Panc1 (cell line): ENCODE measurements around the gene CYTH3. TPM values are rescaled to one million over a fixed set of nuclear protein-coding genes. Genes with fewer than 3 reads are reported as not detected.

Experiments used
- ATAC-seq: fragments of 200-7000 bp; cut with Tn5 transposase; 2 replicates; pipeline ENCODE4 v1.9.1; 2020; ENCODE audit warnings: mild to moderate bottlenecking, moderate library complexity
- BruUV-seq: library from RNA; stranded (reverse); fragments of 400-500 nt; replicated peaks from 2 replicates; lab custom pipeline; 2021; lab: Mats Ljungman, UMichigan
- CTCF ChIA-PET: fragments of 300-600 bp; sonication (Branson Sonifier 250); formaldehyde crosslinking; loops from one replicate; lab custom pipeline; 2022; ENCODE audit warnings: antibody characterized with exemption; lab: Charles Lee
- POLR2A ChIA-PET: fragments of 300-600 bp; sonication (Branson Sonifier 250); formaldehyde crosslinking; loops from one replicate; lab custom pipeline; 2022; ENCODE audit warnings: antibody characterized with exemption; lab: Charles Lee
- DNase-seq: peaks from one replicate; pipeline ENCODE4 v3.0.0-alpha.2; 2010; ENCODE audit warnings: low read depth, low spot score
- H3K27ac ChIP-seq: 2 replicates; pipeline ENCODE4 v1.5.1; 2011; ENCODE audit warnings: mild to moderate bottlenecking, low read length, inconsistent platforms
- H3K27me3 ChIP-seq: fragments of 200-500 bp; sonication (Bioruptor generic); 2 replicates; pipeline ENCODE4 v1.6.0; 2014; ENCODE audit warnings: low read length, inconsistent platforms; ENCODE audit not compliant: control insufficient read depth, insufficient read depth
- H3K36me3 ChIP-seq: fragments of 200-500 bp; sonication (Bioruptor generic); 2 replicates; pipeline ENCODE4 v1.5.1; 2014; ENCODE audit warnings: inconsistent platforms, mild to moderate bottlenecking, low read length, moderate library complexity; ENCODE audit not compliant: control insufficient read depth, insufficient read depth
- H3K4me1 ChIP-seq: 2 replicates; pipeline ENCODE4 v1.5.1; 2011; ENCODE audit warnings: inconsistent platforms, mild to moderate bottlenecking, low read length, moderate library complexity; ENCODE audit not compliant: control insufficient read depth, insufficient read depth
- H3K4me3 ChIP-seq, 2 experiments: 2 replicates each; pipeline ENCODE4 v1.5.1; 2011 to 2012; ENCODE audit warnings: low read depth in 2 of 2, low read length in 2 of 2, mild to moderate bottlenecking in 2 of 2, inconsistent platforms in 1 of 2, moderate library complexity in 1 of 2
- H3K9me3 ChIP-seq: fragments of 200-500 bp; sonication (Bioruptor generic); 2 replicates; pipeline ENCODE4 v1.5.1; 2014; ENCODE audit warnings: low read depth, mild to moderate bottlenecking, inconsistent platforms, low read length, moderate library complexity; ENCODE audit not compliant: control insufficient read depth, insufficient read depth
- CTCF ChIP-seq: fragments of 450-650 bp; IDR thresholded peaks from 2 replicates; pipeline ENCODE4 v1.5.1; 2017; ENCODE audit warnings: mild to moderate bottlenecking
- POLR2AphosphoS5 ChIP-seq: IDR thresholded peaks from 2 replicates; pipeline ENCODE4 v1.6.1; 2012; ENCODE audit warnings: mild to moderate bottlenecking, low read depth, low read length, moderate library complexity
- REST ChIP-seq, 2 experiments: IDR thresholded peaks; 2 replicates each; pipeline ENCODE4 v1.6.1; 2011 to 2012; ENCODE audit warnings: low read depth in 2 of 2, control low read depth in 1 of 2, low read length in 1 of 2, mild to moderate bottlenecking in 1 of 2, moderate library complexity in 1 of 2; ENCODE audit not compliant: insufficient read depth in 1 of 2
- SIN3A ChIP-seq: IDR thresholded peaks from 2 replicates; pipeline ENCODE4 v1.6.1; 2012; ENCODE audit warnings: low read depth, mild to moderate bottlenecking, low read length, moderate library complexity, borderline replicate concordance; ENCODE audit not compliant: insufficient read depth
- TCF7L2 ChIP-seq: IDR thresholded peaks from 2 replicates; pipeline ENCODE4 v1.6.1; 2011; ENCODE audit warnings: mild to moderate bottlenecking, low read depth, low read length, inconsistent platforms
- in situ Hi-C: cut with HindIII; loops from 2 replicates; pipeline ENCODE4 v1.10.0; 2016; ENCODE audit warnings: low sequenced_read_pairs, low pct_unique_long_range_greater_than_20kb
- intact Hi-C: fragments of 100-400 bp; cut with micrococcal nuclease; formaldehyde crosslinking; loops from one replicate; pipeline ENCODE4 v1.10.0; 2022; ENCODE audit not compliant: unreplicated experiment
- total RNA-seq: library from RNA; stranded (reverse); gene quantifications from one replicate; pipeline ENCODE4 v1.2.1, GENCODE V29; 2021; ENCODE audit not compliant: unreplicated experiment

Gene CYTH3
- total RNA-seq, 1 experiment from 2014 or later = 35.5 TPM

GRCh38 chr7:6179620-6180343, 92.6 kb downstream of the CYTH3 start:
- Histone ChIP-seq H3K27ac (no peak overlapping the region), H3K4me3 (no peak overlapping the region), H3K9me3 (no peaks in the 10 kb centered on the region), H3K27me3 (no peaks in the 10 kb centered on the region), H3K36me3 (no peaks in the 10 kb centered on the region; the same call in 1 of the 2 replicates), H3K4me1 (no peaks in the 10 kb centered on the region; the same call in 1 of the 2 replicates)
- DNase-seq = no peak
- ChIA-PET CTCF (no interaction called here), POLR2A (no interaction called here)
- no peak for ATAC-seq
- intact Hi-C loops (no loop called here), in situ Hi-C loops (no loop called here)
- no peak for TF ChIP-seq CTCF
- TF ChIP-seq REST (IDR thresholded peaks at IDR 0.05; ENCODE audit: insufficient read depth in 1 of 2, low read depth in 2 of 2, low read length in 1 of 2) = no peak
- no peak for TF ChIP-seq POLR2AphosphoS5
- TF ChIP-seq TCF7L2 = no peak
- TF ChIP-seq SIN3A = no peak
- BruUV-seq = no TSS peak

- intact Hi-C loops (no loop called here), in situ Hi-C loops (no loop called here)
- no peak for DNase-seq
- Histone ChIP-seq H3K4me3 (no peak overlapping the region), H3K9me3 (no peaks in the 10 kb centered on the region), H3K27ac (no peak overlapping the region), H3K27me3 (no peaks in the 10 kb centered on the region), H3K4me1 (no peaks in the 10 kb centered on the region; the same call in 1 of the 2 replicates), H3K36me3 (no peaks in the 10 kb centered on the region; the same call in 1 of the 2 replicates)
- no TSS peak for BruUV-seq
- no peak for TF ChIP-seq TCF7L2
- no peak for TF ChIP-seq POLR2AphosphoS5
- no peak for TF ChIP-seq SIN3A
- TF ChIP-seq CTCF = no peak
- no peak for TF ChIP-seq REST (IDR thresholded peaks at IDR 0.05; ENCODE audit: insufficient read depth in 1 of 2, low read depth in 2 of 2, low read length in 1 of 2)
- no peak for ATAC-seq
- CTCF ChIA-PET = no interaction called here
- POLR2A ChIA-PET = no interaction called here
Measured at GRCh38 chr7:6178298-6179029, 94.0 kb downstream of the CYTH3 start.
